ENCODE data around the gene RCAN3. TPM values are rescaled to one million over a fixed set of nuclear protein-coding genes. Genes with fewer than 3 reads are reported as not detected.
"Not testable (repeated sequence)": the region's sequence is repeated elsewhere in the genome, so short reads cannot be mapped to it uniquely, and the experiment has no call there.

Gene RCAN3
- total RNA-seq, 2 donors from 2014 or later: 152 to 160 TPM

DNA sequence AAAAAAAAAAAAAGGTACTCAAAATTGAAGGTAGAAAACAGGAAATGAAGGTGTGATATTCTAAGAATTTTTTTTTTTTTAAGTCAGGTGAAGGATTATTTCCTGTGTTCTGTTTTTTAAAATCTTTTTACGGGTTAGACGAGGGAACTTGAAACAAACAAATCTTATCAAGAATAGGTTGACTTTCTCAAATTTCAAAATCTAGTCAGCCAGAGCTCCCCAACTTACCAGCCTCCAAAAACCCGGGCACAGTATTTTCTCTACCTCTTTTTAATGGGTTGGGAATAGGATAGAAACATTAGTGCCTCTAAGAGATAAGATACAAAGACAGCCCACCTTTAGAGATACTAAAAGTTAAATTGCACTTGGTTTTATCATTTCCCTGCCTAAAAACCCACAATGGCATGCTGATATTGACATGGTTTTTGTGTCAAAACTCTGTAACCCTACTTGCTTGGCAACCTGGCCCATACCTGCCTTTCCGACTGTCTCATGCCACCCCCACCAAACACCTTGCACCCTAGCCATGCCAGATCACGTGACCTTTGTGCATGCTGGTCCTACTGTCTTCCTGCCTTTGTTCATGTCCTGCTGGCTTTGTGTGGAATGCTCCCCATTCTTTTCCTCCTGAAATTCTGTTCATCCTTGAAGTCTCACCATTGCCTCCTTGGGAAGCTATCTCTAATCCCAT, 4.2 kb downstream of the RCAN3 start:
- Mint-ChIP-seq H3K36me3 (ENCODE audit: low read depth) (peaks cover 10% of the 10 kb centered on the region), H3K4me1 (peaks cover 68% of the 10 kb centered on the region), H3K4me3 (peak overlapping the region; percentile 90), H3K27me3 (no peaks in the 10 kb centered on the region), H3K27ac (peak overlapping the region; percentile 99)
- no peaks in the 10 kb centered on the region for H3K9me3 ChIP-seq (ENCODE audit: control insufficient read depth, low read length, poor library complexity, severe bottlenecking)
- DNase-seq (no peak), ATAC-seq (peak; percentile 1)

DNA sequence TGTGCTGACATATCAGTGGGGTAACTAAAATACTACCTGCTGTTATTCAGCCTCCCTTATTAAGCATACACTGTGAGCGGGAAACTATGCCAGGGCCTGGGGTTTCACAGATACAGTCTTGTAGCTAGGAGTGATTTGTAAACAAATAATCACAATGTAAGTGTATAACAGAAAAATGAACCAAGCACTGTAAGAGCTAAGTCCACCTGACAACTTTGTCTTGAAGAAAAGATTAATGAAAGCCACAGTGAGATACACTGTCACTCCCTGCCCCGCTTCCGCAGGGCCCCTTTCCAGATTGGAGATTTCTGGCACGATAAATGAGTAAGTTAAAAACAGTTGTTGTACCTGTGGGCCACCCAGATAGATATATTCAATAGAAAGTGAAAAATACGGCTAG, 4.8 kb downstream of the RCAN3 start:
- peaks cover 68% of the 10 kb centered on the region for H3K4me1 Mint-ChIP-seq
- peak overlapping the region; percentile 99 for H3K27ac Mint-ChIP-seq
- DNase-seq (peak in 1 of 3 donors; percentile 31), ATAC-seq (peak; percentile 44)
- peaks cover 11% of the 10 kb centered on the region for H3K36me3 Mint-ChIP-seq (ENCODE audit: low read depth)
- H3K4me3 Mint-ChIP-seq: peak overlapping the region; percentile 90
- H3K27me3 Mint-ChIP-seq: no peaks in the 10 kb centered on the region
- no peaks in the 10 kb centered on the region for H3K9me3 ChIP-seq (ENCODE audit: control insufficient read depth, low read length, poor library complexity, severe bottlenecking)

DNA sequence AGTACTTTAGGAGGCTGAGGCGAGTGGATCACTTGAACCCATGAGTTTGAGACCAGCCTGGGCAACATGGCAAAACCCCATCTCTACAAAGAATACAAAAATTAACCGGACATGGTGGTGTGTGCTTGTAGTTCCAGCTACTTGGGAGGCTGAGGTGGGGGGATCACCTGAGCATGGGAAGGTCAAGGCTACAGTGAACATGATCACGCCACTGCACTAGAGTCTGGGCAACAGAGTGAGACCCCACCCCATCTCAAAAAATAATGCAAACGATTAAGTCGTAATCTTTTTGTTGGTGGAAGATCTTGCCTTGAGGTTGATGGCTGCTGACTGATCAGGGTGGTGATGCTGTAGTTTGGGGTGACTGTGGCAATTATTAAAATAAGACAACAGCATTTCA, 6.3 kb downstream of the RCAN3 start:
- Mint-ChIP-seq H3K27ac (peak overlapping the region; percentile 99), H3K4me1 (peaks cover 68% of the 10 kb centered on the region), H3K27me3 (no peaks in the 10 kb centered on the region), H3K4me3 (peak overlapping the region; percentile 71), H3K36me3 (ENCODE audit: low read depth) (peaks cover 9% of the 10 kb centered on the region)
- DNase-seq (no peak), ATAC-seq (no peak)
- H3K9me3 ChIP-seq (ENCODE audit: control insufficient read depth, low read length, poor library complexity, severe bottlenecking): no peaks in the 10 kb centered on the region

DNA sequence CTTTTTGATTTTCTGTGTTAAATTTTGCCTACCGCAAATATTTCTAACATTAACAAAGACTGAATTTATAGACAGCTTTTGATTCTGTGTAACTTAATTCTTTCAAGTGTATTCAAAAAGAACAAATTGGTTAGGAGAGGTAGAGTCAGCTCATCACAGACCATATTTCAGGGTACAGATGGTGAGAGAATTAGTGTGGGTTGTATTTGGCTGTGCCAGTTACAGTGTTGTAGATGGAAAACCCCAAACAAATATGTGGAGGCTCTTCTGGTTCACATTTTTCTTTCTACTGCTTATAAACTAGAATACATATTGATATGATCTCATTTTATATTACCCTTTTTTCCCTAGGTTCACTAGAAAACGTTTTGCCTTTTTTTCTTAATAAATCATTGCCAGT, 11.1 kb downstream of the RCAN3 start:
- DNase-seq (no peak), ATAC-seq (no peak)
- Mint-ChIP-seq H3K4me3 (peak overlapping the region; percentile 81), H3K4me1 (peaks cover 48% of the 10 kb centered on the region), H3K27ac (peak overlapping the region; percentile 89), H3K27me3 (no peaks in the 10 kb centered on the region), H3K36me3 (ENCODE audit: low read depth) (peaks cover 16% of the 10 kb centered on the region)
- no peaks in the 10 kb centered on the region for H3K9me3 ChIP-seq (ENCODE audit: control insufficient read depth, low read length, poor library complexity, severe bottlenecking)

DNA sequence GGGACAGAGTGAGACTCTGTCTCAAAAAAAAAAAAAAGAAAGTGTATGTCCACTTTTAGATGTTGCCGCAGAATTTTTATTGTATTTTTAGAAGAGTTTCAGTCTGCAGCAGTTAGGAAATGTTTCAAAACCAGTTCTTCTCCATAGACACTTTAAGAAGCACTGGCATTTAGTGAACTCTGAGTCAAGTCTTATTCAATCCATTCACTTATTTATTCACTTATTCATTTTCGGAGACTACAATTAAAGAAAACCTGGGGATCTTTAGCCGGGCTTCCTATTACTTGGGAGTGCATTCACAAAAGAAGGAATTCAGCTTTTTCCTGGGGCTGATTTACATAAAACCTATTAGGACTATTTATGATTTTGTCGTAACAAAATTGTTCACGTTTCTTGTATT, 12.3 kb downstream of the RCAN3 start:
- Mint-ChIP-seq H3K4me1 (peaks cover 41% of the 10 kb centered on the region), H3K4me3 (peak overlapping the region; percentile 81)

DNA sequence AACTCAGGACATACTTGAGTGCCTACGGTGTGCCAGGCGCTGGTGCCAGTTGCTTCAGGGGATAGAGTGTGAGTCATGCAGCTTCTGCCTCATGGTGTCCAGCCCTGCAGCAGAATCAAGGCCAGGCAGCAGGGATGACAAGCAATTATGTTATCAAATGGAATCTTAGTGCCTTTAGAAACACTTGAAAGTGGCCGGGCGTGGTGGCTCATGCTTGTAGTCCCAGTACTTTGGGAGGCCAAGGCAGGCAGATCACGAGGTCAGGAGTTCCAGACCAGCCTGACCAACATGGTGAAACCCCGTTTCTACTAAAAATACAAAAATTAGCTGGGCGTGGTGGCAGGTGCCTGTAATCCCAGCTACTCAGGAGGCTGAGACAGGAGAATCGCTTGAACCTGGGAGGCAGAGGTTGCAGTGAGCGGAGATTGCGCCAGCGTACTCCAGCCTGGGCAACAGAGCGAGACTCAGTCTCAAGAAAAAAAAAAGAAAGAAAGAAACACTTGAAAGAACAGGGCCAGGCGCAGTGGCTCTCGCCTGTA, 13.1 kb downstream of the RCAN3 start:
- not testable (repeated sequence) for ATAC-seq; H3K27me3 Mint-ChIP-seq; H3K9me3 ChIP-seq (ENCODE audit: control insufficient read depth, low read length, poor library complexity, severe bottlenecking); DNase-seq
- peak overlapping the region; percentile 89 for H3K27ac Mint-ChIP-seq
- H3K4me3 Mint-ChIP-seq: peak overlapping the region; percentile 47
- H3K36me3 Mint-ChIP-seq (ENCODE audit: low read depth): peaks cover 15% of the 10 kb centered on the region
- H3K4me1 Mint-ChIP-seq: peaks cover 33% of the 10 kb centered on the region

More for the DNA sequence above, 12.3 kb downstream of the RCAN3 start:
- peaks cover 16% of the 10 kb centered on the region for H3K36me3 Mint-ChIP-seq (ENCODE audit: low read depth)
- ATAC-seq (no peak), DNase-seq (no peak)
- H3K27ac Mint-ChIP-seq: peak overlapping the region; percentile 89
- no peaks in the 10 kb centered on the region for H3K27me3 Mint-ChIP-seq
- H3K9me3 ChIP-seq (ENCODE audit: control insufficient read depth, low read length, poor library complexity, severe bottlenecking): no peaks in the 10 kb centered on the region

DNA sequence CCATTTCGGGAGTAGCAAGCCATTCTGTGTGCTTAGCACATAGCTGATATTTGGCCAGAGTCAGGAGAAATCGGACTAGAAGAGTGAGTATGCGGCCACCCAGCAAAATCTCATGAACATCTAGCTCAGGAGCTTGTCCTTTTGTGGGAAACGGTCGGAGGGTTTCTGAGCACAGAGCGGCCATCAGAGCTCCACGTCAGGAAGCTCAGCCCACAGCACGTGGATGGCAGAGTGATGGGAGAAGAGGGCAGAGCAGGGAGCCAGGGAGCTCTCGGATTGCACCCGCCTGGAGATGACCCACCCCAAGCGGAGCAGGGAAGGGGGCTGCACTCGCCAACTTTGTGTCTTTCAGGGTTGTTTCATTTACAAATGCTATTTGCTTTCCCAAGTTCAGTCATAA, 13.9 kb downstream of the RCAN3 start:
- peaks cover 30% of the 10 kb centered on the region for H3K4me1 Mint-ChIP-seq

DNA sequence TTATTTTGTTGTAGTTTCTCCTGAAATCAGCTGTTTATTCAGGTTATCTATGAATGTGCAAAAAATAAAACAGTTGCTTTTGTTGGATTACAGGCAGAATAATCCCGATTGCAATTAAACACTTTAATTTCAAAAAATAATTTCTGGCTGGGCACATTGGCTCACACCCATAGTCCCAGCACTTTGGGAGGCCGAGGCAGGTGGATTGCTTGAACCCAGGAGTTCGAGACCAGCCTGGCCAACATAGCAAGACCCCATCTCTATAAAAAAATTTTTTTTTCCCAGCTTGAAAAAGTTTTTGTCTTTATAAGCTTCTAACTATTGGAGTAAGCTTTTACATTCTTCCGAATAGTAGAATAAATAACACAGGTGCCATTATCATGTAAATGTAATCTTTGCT, 15.3 kb downstream of the RCAN3 start:
- no peaks in the 10 kb centered on the region for H3K9me3 ChIP-seq (ENCODE audit: control insufficient read depth, low read length, poor library complexity, severe bottlenecking)
- Mint-ChIP-seq H3K27me3 (no peaks in the 10 kb centered on the region), H3K27ac (no peak overlapping the region), H3K4me1 (peaks cover 32% of the 10 kb centered on the region), H3K4me3 (no peak overlapping the region), H3K36me3 (ENCODE audit: low read depth) (peaks cover 10% of the 10 kb centered on the region)
- no peak for DNase-seq
- no peak for ATAC-seq

More for the DNA sequence above, 13.9 kb downstream of the RCAN3 start:
- DNase-seq: no peak
- peaks cover 14% of the 10 kb centered on the region for H3K36me3 Mint-ChIP-seq (ENCODE audit: low read depth)
- no peaks in the 10 kb centered on the region for H3K27me3 Mint-ChIP-seq
- H3K4me3 Mint-ChIP-seq: peak overlapping the region; percentile 55
- H3K9me3 ChIP-seq (ENCODE audit: control insufficient read depth, low read length, poor library complexity, severe bottlenecking): no peaks in the 10 kb centered on the region
- ATAC-seq: no peak
- H3K27ac Mint-ChIP-seq: peak overlapping the region; percentile 89

DNA sequence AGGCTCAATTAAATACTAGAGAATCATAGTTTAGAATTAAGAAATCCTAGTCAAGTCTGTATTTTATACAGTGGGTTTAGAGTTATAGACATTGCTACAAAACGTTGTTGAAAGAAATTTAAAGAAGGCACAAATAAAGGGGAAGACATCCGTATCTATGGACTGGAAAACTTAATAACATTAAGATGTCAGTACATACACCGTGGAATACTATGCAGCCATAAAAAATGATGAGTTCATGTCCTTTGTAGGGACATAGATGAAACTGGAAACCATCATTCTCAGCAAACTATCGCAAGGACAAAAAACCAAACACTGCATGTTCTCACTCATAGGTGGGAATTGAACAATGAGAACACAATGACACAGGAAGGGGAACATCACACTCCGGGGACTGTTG, 17.6 kb downstream of the RCAN3 start:
- H3K27me3 Mint-ChIP-seq; DNase-seq; ATAC-seq; H3K4me3 Mint-ChIP-seq; H3K9me3 ChIP-seq (ENCODE audit: control insufficient read depth, low read length, poor library complexity, severe bottlenecking): not testable (repeated sequence)
- H3K36me3 Mint-ChIP-seq (ENCODE audit: low read depth): peaks cover 11% of the 10 kb centered on the region
- peaks cover 29% of the 10 kb centered on the region for H3K4me1 Mint-ChIP-seq
- peak overlapping the region; percentile 0 for H3K27ac Mint-ChIP-seq

DNA sequence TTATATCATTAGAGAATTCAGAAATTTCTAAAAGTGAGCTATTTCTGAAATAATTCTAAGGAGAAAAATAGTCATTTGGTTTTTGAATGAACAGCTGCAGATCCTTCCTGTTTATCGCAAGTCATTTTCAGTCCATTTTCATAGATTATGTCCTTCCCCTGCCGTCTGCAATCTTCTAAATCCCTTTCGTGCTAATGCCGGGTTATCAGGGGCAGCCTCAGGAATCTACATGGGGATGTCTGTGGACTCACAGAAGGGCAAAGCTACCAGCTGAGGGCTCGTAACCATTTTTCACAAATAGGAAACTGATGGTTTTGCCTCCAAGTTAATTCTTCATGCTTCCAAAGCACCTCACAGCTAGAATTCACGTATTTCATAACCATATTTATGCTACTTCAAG, 23.0 kb downstream of the RCAN3 start:
- DNase-seq: no peak
- Mint-ChIP-seq H3K36me3 (ENCODE audit: low read depth) (peaks cover 3% of the 10 kb centered on the region), H3K27me3 (no peaks in the 10 kb centered on the region), H3K27ac (peak overlapping the region; percentile 81), H3K4me1 (peaks cover 46% of the 10 kb centered on the region), H3K4me3 (no peak overlapping the region)
- ATAC-seq: no peak
- H3K9me3 ChIP-seq (ENCODE audit: control insufficient read depth, low read length, poor library complexity, severe bottlenecking): no peaks in the 10 kb centered on the region

DNA sequence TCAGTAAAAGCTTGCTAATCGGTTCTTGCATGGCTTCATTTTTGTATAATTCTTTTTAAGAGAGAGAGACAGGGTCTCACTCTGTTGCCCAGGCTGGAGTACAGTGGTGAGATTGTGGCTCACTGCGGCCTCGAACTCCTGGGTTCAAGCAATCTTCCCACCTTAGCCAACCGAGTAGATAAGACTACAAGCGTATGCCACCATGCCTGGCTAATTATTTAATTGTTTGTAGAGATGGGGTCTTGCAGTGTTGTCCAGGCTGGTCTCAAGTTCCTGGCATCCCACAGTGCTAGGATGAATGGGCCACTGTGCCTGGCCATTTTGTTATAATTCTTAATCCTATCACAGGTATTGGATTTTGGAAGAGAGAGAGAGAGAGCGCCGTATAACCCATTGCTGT, 23.4 kb downstream of the RCAN3 start:
- Mint-ChIP-seq H3K4me1 (peaks cover 44% of the 10 kb centered on the region), H3K27ac (peak overlapping the region; percentile 81), H3K36me3 (ENCODE audit: low read depth) (peaks cover 3% of the 10 kb centered on the region), H3K4me3 (no peak overlapping the region), H3K27me3 (no peaks in the 10 kb centered on the region)
- no peaks in the 10 kb centered on the region for H3K9me3 ChIP-seq (ENCODE audit: control insufficient read depth, low read length, poor library complexity, severe bottlenecking)
- no peak for DNase-seq
- ATAC-seq: no peak

DNA sequence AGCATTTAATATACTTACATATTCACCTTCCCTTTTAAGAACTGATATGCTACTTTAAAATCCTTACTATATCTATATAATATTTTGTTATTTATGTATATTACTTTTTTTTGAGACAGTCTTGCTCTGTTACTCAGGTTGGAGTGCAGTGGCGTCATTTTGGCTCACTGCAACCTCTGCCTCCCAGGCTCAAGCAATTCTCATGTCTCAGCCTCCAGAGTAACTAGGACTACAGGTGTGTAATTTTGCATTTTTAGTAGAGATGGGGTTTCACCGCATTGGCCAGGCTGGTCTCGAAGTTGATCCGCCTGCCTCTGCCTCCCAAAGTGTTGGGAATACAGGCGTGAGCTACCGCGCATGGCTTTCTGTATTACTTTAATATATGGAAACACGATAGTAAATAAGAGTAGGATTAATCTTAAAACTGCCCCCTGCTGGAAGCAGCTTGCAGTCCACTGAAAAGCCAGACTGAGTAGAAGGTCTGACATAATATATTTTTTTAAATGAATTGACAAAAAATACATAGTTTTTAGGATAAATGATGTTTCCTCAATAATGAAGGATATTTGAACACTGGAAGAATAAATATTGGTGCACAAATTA, 24.4 kb downstream of the RCAN3 start:
- ATAC-seq (peak; percentile 69), DNase-seq (peak in 1 of 3 donors; percentile 44)
- Mint-ChIP-seq H3K27me3 (no peaks in the 10 kb centered on the region), H3K36me3 (ENCODE audit: low read depth) (peaks cover 3% of the 10 kb centered on the region), H3K4me1 (peaks cover 42% of the 10 kb centered on the region), H3K4me3 (no peak overlapping the region), H3K27ac (peak overlapping the region; percentile 89)
- no peaks in the 10 kb centered on the region for H3K9me3 ChIP-seq (ENCODE audit: control insufficient read depth, low read length, poor library complexity, severe bottlenecking)

DNA sequence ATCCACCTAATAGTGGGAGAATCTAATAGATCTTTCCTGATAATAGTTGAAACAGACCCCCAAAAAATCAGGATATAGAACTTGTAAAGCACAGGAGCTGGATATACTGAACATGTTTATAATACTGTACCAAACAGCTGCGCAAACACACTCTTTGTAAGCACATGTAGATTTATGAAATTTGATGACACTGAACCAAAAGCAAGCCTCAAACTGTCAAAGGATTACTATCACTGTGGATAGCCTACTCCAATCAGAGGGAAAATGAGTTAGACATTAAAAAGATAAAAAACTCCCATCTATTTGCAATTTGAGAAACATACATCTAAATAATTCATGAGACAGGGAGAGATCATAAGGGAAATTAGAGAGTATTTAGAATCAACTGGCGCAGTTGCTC, 26.1 kb downstream of the RCAN3 start:
- no peak overlapping the region for H3K4me3 Mint-ChIP-seq
- H3K27me3 Mint-ChIP-seq: no peaks in the 10 kb centered on the region
- peaks cover 3% of the 10 kb centered on the region for H3K36me3 Mint-ChIP-seq (ENCODE audit: low read depth)
- peak overlapping the region; percentile 89 for H3K27ac Mint-ChIP-seq
- no peaks in the 10 kb centered on the region for H3K9me3 ChIP-seq (ENCODE audit: control insufficient read depth, low read length, poor library complexity, severe bottlenecking)
- ATAC-seq (no peak), DNase-seq (no peak)
- peaks cover 41% of the 10 kb centered on the region for H3K4me1 Mint-ChIP-seq

Data from T-helper 17 cell (primary cell).